Testis (tissue), 2 donors: Measurements from ENCODE around the gene DGKB.

ENCODE experiments used
- CTCF ChIP-seq, 3 experiments: fragments of 450-650 bp in 2 of 3; fragments of 200-600 bp in 1 of 3; sonication (generic) in 1 of 3; IDR thresholded peaks; one replicate each; pipeline ENCODE4 v1.5.1; 2016 to 2019; ENCODE audit warnings: antibody characterized with exemption in 3 of 3, mild to moderate bottlenecking in 2 of 3, moderate library complexity in 1 of 3
- POLR2A ChIP-seq: fragments of 450-650 bp; IDR thresholded peaks from one replicate; pipeline ENCODE4 v1.6.1; 2017; ENCODE audit warnings: antibody characterized with exemption, mild to moderate bottlenecking, moderate library complexity

GRCh38 chr7:14740606-14741005 lies 161.9 kb downstream of the DGKB start:
- TF ChIP-seq POLR2A: no peak
- TF ChIP-seq CTCF (IDR thresholded peaks at IDR 0.05): no peak
